ENCODE results near the gene SPRED1.

DNA sequence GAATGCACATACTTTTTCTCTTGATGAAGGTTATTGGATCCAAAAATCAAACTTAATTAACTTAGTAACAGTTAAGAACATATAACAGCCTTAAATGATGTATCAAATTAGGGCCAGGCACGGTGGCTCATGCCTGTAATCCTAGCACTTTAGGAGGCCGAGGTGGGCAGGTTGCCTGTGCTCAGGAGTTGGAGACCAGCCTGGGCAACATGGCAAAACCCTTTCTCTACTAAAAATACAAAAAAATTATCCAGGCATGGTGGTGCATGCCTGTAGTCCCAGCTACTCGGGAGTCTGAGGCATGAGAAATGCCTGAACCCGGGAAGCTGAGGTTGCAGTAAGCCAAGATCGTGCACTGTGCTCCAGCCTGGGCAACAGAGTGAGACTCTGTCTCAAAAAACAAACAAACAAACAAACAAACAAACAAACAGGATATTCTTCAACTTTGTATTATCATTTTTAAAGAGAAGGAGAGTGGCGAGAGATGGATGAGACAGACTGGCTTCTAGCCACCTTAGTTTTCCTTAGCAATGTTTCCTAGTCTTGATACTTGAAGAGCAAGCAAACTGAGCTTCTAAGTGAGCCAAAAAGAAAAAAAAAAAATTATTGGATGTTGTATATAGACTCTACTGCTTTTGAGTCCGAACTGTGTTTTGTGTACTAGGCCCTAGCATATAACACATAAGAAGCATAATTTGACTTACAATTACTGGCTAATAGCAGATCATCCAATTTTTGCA, 13.8 kb downstream of the SPRED1 start:
- no peak for TF ChIP-seq POLR2A (IDR thresholded peaks at IDR 0.05)
- TF ChIP-seq, protein P1, sequence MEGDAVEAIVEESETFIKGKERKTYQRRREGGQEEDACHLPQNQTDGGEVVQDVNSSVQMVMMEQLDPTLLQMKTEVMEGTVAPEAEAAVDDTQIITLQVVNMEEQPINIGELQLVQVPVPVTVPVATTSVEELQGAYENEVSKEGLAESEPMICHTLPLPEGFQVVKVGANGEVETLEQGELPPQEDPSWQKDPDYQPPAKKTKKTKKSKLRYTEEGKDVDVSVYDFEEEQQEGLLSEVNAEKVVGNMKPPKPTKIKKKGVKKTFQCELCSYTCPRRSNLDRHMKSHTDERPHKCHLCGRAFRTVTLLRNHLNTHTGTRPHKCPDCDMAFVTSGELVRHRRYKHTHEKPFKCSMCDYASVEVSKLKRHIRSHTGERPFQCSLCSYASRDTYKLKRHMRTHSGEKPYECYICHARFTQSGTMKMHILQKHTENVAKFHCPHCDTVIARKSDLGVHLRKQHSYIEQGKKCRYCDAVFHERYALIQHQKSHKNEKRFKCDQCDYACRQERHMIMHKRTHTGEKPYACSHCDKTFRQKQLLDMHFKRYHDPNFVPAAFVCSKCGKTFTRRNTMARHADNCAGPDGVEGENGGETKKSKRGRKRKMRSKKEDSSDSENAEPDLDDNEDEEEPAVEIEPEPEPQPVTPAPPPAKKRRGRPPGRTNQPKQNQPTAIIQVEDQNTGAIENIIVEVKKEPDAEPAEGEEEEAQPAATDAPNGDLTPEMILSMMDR (IDR thresholded peaks at IDR 0.05) = no peak

All from heart left ventricle (tissue), 13 donors.